ENCODE results near the gene ROR2. TPM values are rescaled to one million over a fixed set of nuclear protein-coding genes. Genes with fewer than 3 reads are reported as not detected.

The ROR2 gene
- total and polyA plus RNA-seq, 7 donors: 0.46 to 81.7 (median 51.4) TPM

GRCh38 chr9:91841591-91841990 is 108.4 kb downstream of the ROR2 start:
- H3K27me3 ChIP-seq: no peaks in the 10 kb centered on the region
- TF ChIP-seq EP300 (IDR thresholded peaks at IDR 0.05) (no peak), CTCF (IDR thresholded peaks at IDR 0.05) (no peak), POLR2AphosphoS5 (IDR thresholded peaks at IDR 0.05) (no peak), POLR2A (IDR thresholded peaks at IDR 0.05) (no peak)
- DNase-seq: no peak
- H3K4me1 ChIP-seq: peaks cover 0 to 88% (median 85%) of the 10 kb centered on the region in 4 donors
- peak overlapping the region; percentile 24 to 86 (median 80) for H3K27ac ChIP-seq
- 91% methylated on average over 5 of the region's 5 CpGs for whole genome bisulfite sequencing, 2 donors
- H3K4me3 ChIP-seq: no peak overlapping the region
- H3K9me3 ChIP-seq: no peaks in the 10 kb centered on the region
- H3K36me3 ChIP-seq: no peaks in the 10 kb centered on the region
- intact Hi-C loops (cut with DNase I): no loop called here

- Histone ChIP-seq H3K36me3 (no peaks in the 10 kb centered on the region), H3K9me3 (no peaks in the 10 kb centered on the region), H3K4me3 (no peak overlapping the region), H3K4me1 (peaks cover 0 to 96% (median 92%) of the 10 kb centered on the region in 4 donors), H3K27me3 (no peaks in the 10 kb centered on the region), H3K27ac (peak overlapping the region; percentile 74 to 86 (median 80))
- intact Hi-C loops (cut with DNase I): no loop called here
- TF ChIP-seq EP300 (IDR thresholded peaks at IDR 0.05): no peak
- TF ChIP-seq CTCF (IDR thresholded peaks at IDR 0.05): no peak
- TF ChIP-seq POLR2AphosphoS5 (IDR thresholded peaks at IDR 0.05): no peak
- no peak for TF ChIP-seq POLR2A (IDR thresholded peaks at IDR 0.05)
- DNase-seq: peak; percentile 59
- 93 to 94% methylated on average over 6 of the region's 6 CpGs for WGBS, 2 donors
These were observed 109.1 kb downstream of the ROR2 start for GRCh38 chr9:91840882-91841281.

DNA sequence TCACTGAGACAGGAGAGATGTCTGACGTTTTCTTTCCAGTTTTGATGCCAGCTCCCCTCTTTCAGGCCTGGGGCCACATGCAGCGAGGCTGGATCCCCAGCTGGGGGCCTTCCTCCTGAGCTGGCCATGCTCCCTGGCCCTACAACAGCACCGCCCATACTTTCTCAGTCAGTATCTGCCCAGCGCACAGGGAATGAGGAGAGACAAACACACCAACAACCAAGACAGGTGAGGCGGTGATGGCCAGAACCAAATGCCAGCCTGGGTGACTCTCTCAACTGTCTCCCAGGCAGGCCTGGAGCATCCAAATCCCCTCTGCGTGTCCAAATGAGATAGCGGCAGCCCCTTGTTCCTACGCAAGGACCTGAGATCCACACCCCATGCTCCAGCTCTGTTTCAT is 109.6 kb downstream of the ROR2 start:
- H3K4me1 ChIP-seq: peaks cover 0 to 100% (median 96%) of the 10 kb centered on the region in 4 donors
- TF ChIP-seq CTCF (IDR thresholded peaks at IDR 0.05): no peak
- TF ChIP-seq POLR2A (IDR thresholded peaks at IDR 0.05): no peak
- TF ChIP-seq EP300 (IDR thresholded peaks at IDR 0.05): no peak
- no peak for TF ChIP-seq POLR2AphosphoS5 (IDR thresholded peaks at IDR 0.05)
- peak overlapping the region; percentile 74 to 86 (median 80) for H3K27ac ChIP-seq
- H3K4me3 ChIP-seq: no peak overlapping the region
- intact Hi-C loops (cut with DNase I): no loop called here
- H3K36me3 ChIP-seq: no peaks in the 10 kb centered on the region
- H3K9me3 ChIP-seq: no peaks in the 10 kb centered on the region
- DNase-seq: peak; percentile 62
- H3K27me3 ChIP-seq: no peaks in the 10 kb centered on the region
- 91 to 92% methylated on average over 8 of the region's 8 CpGs for WGBS, 2 donors

- Histone ChIP-seq H3K27ac (peak overlapping the region; percentile 74 to 86 (median 80)), H3K9me3 (no peaks in the 10 kb centered on the region), H3K36me3 (no peaks in the 10 kb centered on the region), H3K27me3 (no peaks in the 10 kb centered on the region), H3K4me1 (peaks cover 0 to 100% (median 96%) of the 10 kb centered on the region in 4 donors), H3K4me3 (peak overlapping the region in 1 of 4 donors; percentile 13)
- no peak for TF ChIP-seq CTCF (IDR thresholded peaks at IDR 0.05)
- no peak for TF ChIP-seq POLR2AphosphoS5 (IDR thresholded peaks at IDR 0.05)
- TF ChIP-seq POLR2A (IDR thresholded peaks at IDR 0.05): no peak
- TF ChIP-seq EP300 (IDR thresholded peaks at IDR 0.05): no peak
- 60 to 65% methylated on average over 14 of the region's 14 CpGs for WGBS, 2 donors
- intact Hi-C loops (cut with DNase I): loop anchor here (5.0 kb wide), 2 partner anchors 32 to 68 kb away; no protein-coding TSS in a partner anchor
- DNase-seq: peak; percentile 71
These were observed 110.0 kb downstream of the ROR2 start for GRCh38 chr9:91839926-91840465.
